B cell (primary cell): ENCODE results near the gene ANKRD33B. TPM values are rescaled to one million over a fixed set of nuclear protein-coding genes. Genes with fewer than 3 reads are reported as not detected.

ENCODE experiments used
- ATAC-seq: fragments of 200-7000 bp; cut with Tn5 transposase; one replicate; pipeline ENCODE4 v1.10.0; 2021; ENCODE audit warnings: low read depth, mild to moderate bottlenecking, moderate number of reproducible peaks, moderate library complexity
- CTCF ChIA-PET: fragments of 350-600 bp; sonication (Branson Sonifier 250); formaldehyde crosslinking; loops from one replicate; lab custom pipeline; 2021; ENCODE audit warnings: antibody characterized with exemption, inconsistent platforms; lab: Charles Lee
- POLR2A ChIA-PET: fragments of 350-600 bp; sonication (Branson Sonifier 250); formaldehyde crosslinking; loops from one replicate; lab custom pipeline; 2021; ENCODE audit warnings: antibody characterized with exemption; lab: Charles Lee
- DNase-seq: peaks from one replicate; pipeline ENCODE4 v3.0.0; 2013
- H2AFZ ChIP-seq: 2 replicates; pipeline ENCODE4 v1.6.1; 2012; ENCODE audit warnings: mild to moderate bottlenecking, low read depth, low read length; ENCODE audit not compliant: insufficient read depth, poor library complexity, severe bottlenecking
- H3K27ac ChIP-seq, 2 donors: 1 replicate in 1 of 2; 2 replicates in 1 of 2; pipeline ENCODE4 v1.5.1; 2012 to 2013; ENCODE audit warnings: low read length in 2 of 2, mild to moderate bottlenecking in 2 of 2, moderate library complexity in 1 of 2
- H3K27me3 ChIP-seq, 4 experiments: fragments of 200-600 bp in 1 of 4; sonication (generic) in 1 of 4; replicated peaks in 1 of 4; 1 replicate in 2 of 4; 2 replicates in 2 of 4; pipeline versions ENCODE4 v1.6.1 to v1.7.0; 2013 to 2016; ENCODE audit warnings: low read length in 3 of 4, mild to moderate bottlenecking in 2 of 4, mixed read lengths in 1 of 4, moderate library complexity in 1 of 4; ENCODE audit not compliant: insufficient read depth in 4 of 4, control insufficient read depth in 3 of 4; ENCODE audit errors: control extremely low read depth in 1 of 4
- H3K36me3 ChIP-seq, 2 experiments: replicated peaks in 1 of 2; 1 replicate in 1 of 2; 2 replicates in 1 of 2; pipeline versions ENCODE4 v1.6.1 to v1.7.1; 2013; ENCODE audit warnings: low read length in 1 of 2; ENCODE audit not compliant: insufficient read depth in 2 of 2, control insufficient read depth in 1 of 2; ENCODE audit errors: control extremely low read depth in 1 of 2, extremely low read depth in 1 of 2
- H3K4me1 ChIP-seq, 2 donors: fragments of 200-600 bp in 1 of 2; sonication (generic) in 1 of 2; 1 replicate in 1 of 2; 2 replicates in 1 of 2; pipeline versions ENCODE4 v1.5.1 to v1.6.1; 2013 to 2017; ENCODE audit warnings: low read length in 2 of 2; ENCODE audit not compliant: control insufficient read depth in 2 of 2, insufficient read depth in 2 of 2
- H3K4me2 ChIP-seq: replicated peaks from 2 replicates; pipeline ENCODE3; 2012; ENCODE audit warnings: mild to moderate bottlenecking, low read depth, low read length; ENCODE audit not compliant: poor library complexity, severe bottlenecking
- H3K4me3 ChIP-seq, 5 experiments: fragments of 200-600 bp in 1 of 5; sonication (generic) in 1 of 5; 1 replicate in 3 of 5; 2 replicates in 2 of 5; pipeline versions ENCODE4 v1.5.1 to v1.7.0; 2011 to 2016; ENCODE audit warnings: low read length in 4 of 5, mild to moderate bottlenecking in 4 of 5, low read depth in 2 of 5, control low read depth in 1 of 5, moderate library complexity in 1 of 5; ENCODE audit not compliant: insufficient read depth in 1 of 5; ENCODE audit errors: control extremely low read depth in 1 of 5, extremely low read depth in 1 of 5
- H3K79me2 ChIP-seq: fragments of 200-600 bp; sonication (generic); one replicate; pipeline ENCODE4 v1.6.0; 2016; ENCODE audit warnings: low read length; ENCODE audit not compliant: control insufficient read depth, insufficient read depth
- H3K9ac ChIP-seq: fragments of 200-600 bp; sonication (generic); 2 replicates; pipeline ENCODE4 v1.6.1; 2017; ENCODE audit warnings: mild to moderate bottlenecking, low read length, moderate library complexity
- H3K9me3 ChIP-seq, 3 donors: one replicate each; pipeline versions ENCODE4 v1.6.1 to v1.7.1; 2013; ENCODE audit warnings: low read length in 2 of 3; ENCODE audit not compliant: control insufficient read depth in 2 of 3, insufficient read depth in 1 of 3; ENCODE audit errors: control extremely low read depth in 1 of 3
- H4K20me1 ChIP-seq: 2 replicates; pipeline ENCODE4 v1.6.0; 2012; ENCODE audit warnings: mild to moderate bottlenecking, low read length; ENCODE audit not compliant: insufficient read depth, control insufficient read depth, poor library complexity, severe bottlenecking
- H3K27ac Mint-ChIP-seq: one replicate; pipeline ENCODE4 v1.8.0; 2021; ENCODE audit warnings: mixed read lengths
- H3K27me3 Mint-ChIP-seq: one replicate; pipeline ENCODE4 v1.8.0; 2021; ENCODE audit warnings: mixed read lengths
- H3K4me1 Mint-ChIP-seq: one replicate; pipeline ENCODE4 v1.8.0; 2021; ENCODE audit warnings: mixed read lengths
- H3K4me3 Mint-ChIP-seq: one replicate; pipeline ENCODE4 v1.8.0; 2021; ENCODE audit warnings: mixed read lengths
- H3K9me3 Mint-ChIP-seq: one replicate; pipeline ENCODE4 v1.8.0; 2022; ENCODE audit warnings: mixed read lengths; ENCODE audit not compliant: insufficient read depth
- CTCF ChIP-seq: fragments of 200-600 bp; IDR thresholded peaks from one replicate; pipeline ENCODE4 v1.8.0; 2022; ENCODE audit warnings: antibody characterized with exemption, mild to moderate bottlenecking
- EZH2 ChIP-seq: IDR thresholded peaks from 2 replicates; pipeline ENCODE4 v1.6.1; 2012; ENCODE audit warnings: borderline replicate concordance, low read depth, mild to moderate bottlenecking, moderate library complexity, low read length; ENCODE audit not compliant: insufficient read depth, poor library complexity, severe bottlenecking
- WGBS: methylation state at CpG from one replicate; pipeline ENCODE4 v1.1.5; 2013; ENCODE audit warnings: missing lambda C conversion rate; ENCODE audit not compliant: insufficient coverage; 5-methylcytosine and 5-hydroxymethylcytosine counted together
- intact Hi-C: fragments of 100-400 bp; cut with micrococcal nuclease; formaldehyde crosslinking; loops from one replicate; pipeline ENCODE4 v1.10.0; 2022
- polyA plus RNA-seq: library from polyadenylated mRNA; depleted of rRNA; stranded (reverse); fragments of >200 nt; gene quantifications from 2 replicates; pipeline ENCODE4 v1.2.3, GENCODE V29; 2012
- total RNA-seq, 2 donors: library from RNA; stranded (reverse); fragments of 120-200 nt in 1 of 2; gene quantifications; 1 replicate in 1 of 2; 2 replicates in 1 of 2; pipeline versions ENCODE4 v1.2.3 to v1.2.4, GENCODE V29; 2013 to 2022

Gene ANKRD33B
- total and polyA plus RNA-seq, 2 donors (not counting 1 experiment from before 2014, with no cell fraction given), result 2.9 to 23.4 TPM

DNA sequence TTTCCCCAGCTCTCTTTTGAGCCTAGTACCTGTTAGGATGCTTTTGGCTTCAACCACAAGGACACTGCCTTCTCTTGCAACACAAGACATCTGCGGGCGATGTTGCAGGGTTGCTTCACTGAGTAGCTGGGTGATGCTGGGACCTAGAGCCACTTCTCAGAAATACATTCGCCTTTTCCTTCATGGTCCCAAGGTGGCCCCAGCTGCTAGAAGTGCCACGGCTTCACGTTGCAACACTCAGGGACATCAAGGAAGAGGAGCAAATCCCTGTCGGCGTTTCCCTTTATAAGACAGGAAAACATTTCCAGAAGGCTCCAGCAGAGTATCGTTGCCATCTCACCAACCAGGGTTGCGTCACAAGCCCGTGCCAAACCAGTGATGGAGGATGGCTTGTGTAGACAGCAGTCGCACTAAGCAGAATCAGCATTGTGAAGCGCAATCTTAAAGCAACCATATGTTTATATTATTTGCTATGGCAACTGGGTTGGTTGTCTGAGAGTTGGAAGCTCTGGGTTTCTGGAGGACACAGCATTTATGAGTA is 62.7 kb downstream of the ANKRD33B start:
- ATAC-seq, result no peak
- Histone ChIP-seq H3K27ac (no peak overlapping the region), H4K20me1 (peaks cover 19% of the 10 kb centered on the region), H3K9ac (no peak overlapping the region), H3K27me3 (no peaks in the 10 kb centered on the region), H3K79me2 (peaks cover 80% of the 10 kb centered on the region), H3K4me2 (no peak overlapping the region), H3K4me1 (peaks cover 25 to 32% of the 10 kb centered on the region in 2 donors), H2AFZ (no peak overlapping the region), H3K9me3 (peaks cover 0 to 4% (median 0%) of the 10 kb centered on the region in 3 donors), H3K4me3 (no peak overlapping the region), H3K36me3 (no peaks in the 10 kb centered on the region)
- WGBS, result 92% methylated on average over 10 of the region's 12 CpGs
- TF ChIP-seq EZH2, result no peak
- no peak for TF ChIP-seq CTCF
- no peak for DNase-seq
- peaks cover 56% of the 10 kb centered on the region for H3K4me1 Mint-ChIP-seq
- ChIA-PET POLR2A (no interaction called here), CTCF (interaction anchor here (1.0 to 8.0 kb wide), 17 partner anchors 9 to 207 kb away, joined by 3 to 326 read pairs (median 10); partner anchors contain the start of gene ROPN1L)
- H3K4me3 Mint-ChIP-seq, result peak overlapping the region; percentile 79
- H3K9me3 Mint-ChIP-seq, result no peaks in the 10 kb centered on the region
- intact Hi-C loops, result loop anchor here (1.0 kb wide), 1 partner anchor 89 kb away; no protein-coding TSS in a partner anchor
- no peak overlapping the region for H3K27ac Mint-ChIP-seq
- H3K27me3 Mint-ChIP-seq, result no peaks in the 10 kb centered on the region

- Mint-ChIP-seq H3K27me3 (no peaks in the 10 kb centered on the region), H3K27ac (peak overlapping the region; percentile 22), H3K4me3 (peak overlapping the region; percentile 79), H3K9me3 (no peaks in the 10 kb centered on the region), H3K4me1 (peaks cover 57% of the 10 kb centered on the region)
- H3K4me2 ChIP-seq, result peak overlapping the region; percentile 86
- intact Hi-C loops, result loop anchor here (1.0 kb wide), 1 partner anchor 90 kb away; no protein-coding TSS in a partner anchor
- TF ChIP-seq CTCF (no peak), EZH2 (no peak)
- peak overlapping the region; percentile 60 for H3K9ac ChIP-seq
- H3K36me3 ChIP-seq, result no peaks in the 10 kb centered on the region
- POLR2A ChIA-PET, result interaction anchor here (0.6 to 1.3 kb wide), 4 partner anchors 17 to 175 kb away, joined by 3 to 5 read pairs (median 4); partner anchors contain the start of gene ANKRD33B
- H3K4me3 ChIP-seq, result peak overlapping the region; percentile 9 to 64 (median 46)
- H4K20me1 ChIP-seq, result peaks cover 19% of the 10 kb centered on the region
- CTCF ChIA-PET, result interaction anchor here (0.6 to 8.0 kb wide), 49 partner anchors 8 to 1397 kb away, joined by 3 to 326 read pairs (median 5); partner anchors contain the start of genes ANKRD33B and ROPN1L
- WGBS, result 4% methylated on average over 8 of the region's 12 CpGs
- peak overlapping the region; percentile 58 for H2AFZ ChIP-seq
- ATAC-seq, result no peak
- peaks cover 80% of the 10 kb centered on the region for H3K79me2 ChIP-seq
- H3K9me3 ChIP-seq, result peaks cover 0 to 4% (median 0%) of the 10 kb centered on the region in 3 donors
- peaks cover 30 to 39% of the 10 kb centered on the region in 2 donors for H3K4me1 ChIP-seq
- DNase-seq, result no peak
- no peaks in the 10 kb centered on the region for H3K27me3 ChIP-seq
- no peak overlapping the region for H3K27ac ChIP-seq
Measured at GRCh38 chr5:10627160-10627701, 63.4 kb downstream of the ANKRD33B start.
